GM21367 (cell line): Measurements from ENCODE around the gene SLC22A4.

Experiments
- ATAC-seq: cut with Tn5 transposase; IDR thresholded peaks from one replicate; pipeline ENCODE4 v1.9.1; 2021; ENCODE audit not compliant: unreplicated experiment

SLC22A4 gene

DNA sequence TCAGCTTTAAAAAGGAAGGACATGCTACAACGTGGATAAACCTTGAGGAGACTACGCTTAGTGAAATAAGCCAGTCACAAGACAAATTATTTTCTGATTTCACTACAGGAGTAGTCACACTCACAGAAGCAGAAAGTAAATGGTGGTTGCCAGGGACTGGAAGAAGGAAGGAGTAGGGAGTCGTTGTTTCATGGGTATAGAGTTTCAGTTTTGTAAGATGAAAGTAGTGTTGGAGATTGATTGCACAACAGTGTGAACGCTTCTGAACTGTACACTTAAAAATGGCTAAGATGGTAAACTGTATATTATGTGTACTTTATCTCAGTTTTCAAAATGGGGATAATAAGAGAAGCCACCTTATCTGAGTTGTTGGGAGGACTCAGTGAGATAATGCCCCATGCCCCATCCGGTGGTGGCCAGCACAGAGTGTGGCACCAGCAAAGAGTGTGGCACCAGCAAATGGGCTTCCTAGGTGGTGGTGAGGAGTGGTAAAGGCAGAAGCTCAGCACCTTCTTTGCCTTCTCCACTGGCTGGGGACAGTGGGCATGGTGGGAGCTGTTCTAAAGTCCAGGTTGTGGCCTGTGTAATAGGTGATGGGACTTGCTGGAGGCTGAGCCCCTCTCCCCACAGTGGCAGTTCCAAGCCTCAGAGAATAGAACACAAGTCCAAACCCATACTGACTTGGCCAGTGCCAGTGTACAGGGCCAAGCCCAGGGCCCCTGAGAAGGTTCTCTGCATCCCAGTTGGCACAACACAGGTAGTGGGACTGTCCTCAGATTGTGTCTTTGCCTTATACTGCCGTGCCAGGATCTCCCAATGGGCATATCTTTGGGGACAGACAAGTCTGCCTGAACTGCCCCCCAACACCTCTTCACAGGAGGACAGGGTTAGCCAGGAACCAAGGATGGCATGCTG, 4.4 kb downstream of the SLC22A4 start:
- ATAC-seq, result no peak

GRCh38 chr5:132299917-132300316, 5.7 kb downstream of the SLC22A4 start:
- no peak for ATAC-seq

DNA sequence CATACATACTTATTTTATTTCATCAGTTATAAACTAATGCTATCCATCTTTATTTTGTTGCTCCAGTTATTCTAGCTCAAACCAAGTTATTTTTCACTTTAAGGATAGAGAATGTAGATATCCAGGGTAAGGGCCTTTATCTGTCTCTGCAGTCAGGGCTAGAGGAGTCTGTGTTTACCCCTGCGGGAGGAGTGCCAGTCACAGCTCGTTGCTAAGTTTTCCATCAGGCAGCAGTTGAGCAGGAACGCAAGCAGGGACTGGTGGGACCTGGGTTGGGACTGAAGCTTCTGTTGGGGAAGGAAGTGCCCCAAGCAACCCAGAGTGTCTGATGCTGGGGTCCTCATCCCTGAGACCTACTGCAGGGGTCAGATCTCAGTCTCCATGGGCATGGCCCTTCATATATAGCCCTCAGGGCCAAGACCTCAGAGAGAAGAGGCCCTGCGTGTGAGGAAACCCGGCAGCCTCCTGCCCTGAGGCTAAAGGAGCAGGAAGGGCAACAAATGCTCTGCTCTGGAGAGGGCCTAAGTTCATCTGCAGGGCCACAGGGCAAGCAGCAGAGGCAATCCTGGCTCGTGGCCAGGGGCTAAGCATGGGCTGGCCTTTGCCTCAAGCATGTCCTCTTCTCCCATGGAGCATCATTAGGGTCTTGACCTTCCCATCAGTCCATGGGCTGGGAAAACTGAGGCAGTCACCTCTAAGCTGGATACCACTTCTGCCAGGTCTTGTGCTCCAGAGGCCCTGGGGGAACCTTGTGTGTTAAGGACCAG, 6.6 kb downstream of the SLC22A4 start:
- ATAC-seq, result no peak

- ATAC-seq, result no peak
These were observed 7.4 kb downstream of the SLC22A4 start for GRCh38 chr5:132301344-132302271.

DNA sequence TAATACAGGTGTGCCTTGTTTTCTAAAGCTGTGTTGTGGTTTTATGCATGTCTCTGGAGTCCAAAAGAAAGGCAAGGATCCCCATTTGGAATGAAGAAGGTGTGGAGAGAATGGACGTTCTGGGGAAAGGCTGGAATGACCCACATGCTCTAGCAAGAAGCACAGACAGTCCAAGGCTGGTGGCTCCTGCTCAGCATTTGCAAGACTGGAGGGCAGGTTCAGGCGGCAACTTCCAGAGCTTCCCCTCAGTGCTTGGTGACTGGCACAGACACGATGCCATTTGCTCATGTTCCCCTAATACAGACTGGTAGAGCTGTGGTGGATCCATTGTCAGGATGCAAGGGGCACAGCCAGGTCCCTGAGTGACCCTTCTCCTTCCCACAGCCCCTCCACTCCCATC, 8.2 kb downstream of the SLC22A4 start:
- no peak for ATAC-seq

GRCh38 chr5:132303589-132303988, 9.4 kb downstream of the SLC22A4 start:
- no peak for ATAC-seq

- ATAC-seq, result no peak
These were observed 11.2 kb downstream of the SLC22A4 start for GRCh38 chr5:132305420-132305819.

GRCh38 chr5:132308701-132309100, 14.5 kb downstream of the SLC22A4 start:
- no peak for ATAC-seq

DNA sequence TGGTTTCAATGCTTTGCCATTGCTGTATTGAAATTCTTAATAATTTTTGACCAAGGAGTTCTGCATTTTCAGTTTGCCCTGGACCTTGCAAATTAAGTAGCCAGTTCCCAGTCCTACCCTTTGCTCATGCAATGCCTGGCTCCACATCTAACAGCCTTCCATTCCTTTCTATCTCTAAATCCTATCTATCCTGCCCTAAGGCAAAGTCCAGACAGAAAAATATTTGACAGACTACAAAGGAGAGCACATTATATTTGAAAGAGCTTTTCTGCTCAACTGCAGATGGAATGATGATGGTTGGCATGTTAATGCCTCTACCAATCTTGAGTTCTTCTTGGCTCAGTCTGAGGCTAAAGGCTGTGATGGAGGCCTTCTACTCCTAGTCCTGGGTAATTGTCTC, 15.5 kb downstream of the SLC22A4 start:
- no peak for ATAC-seq

DNA sequence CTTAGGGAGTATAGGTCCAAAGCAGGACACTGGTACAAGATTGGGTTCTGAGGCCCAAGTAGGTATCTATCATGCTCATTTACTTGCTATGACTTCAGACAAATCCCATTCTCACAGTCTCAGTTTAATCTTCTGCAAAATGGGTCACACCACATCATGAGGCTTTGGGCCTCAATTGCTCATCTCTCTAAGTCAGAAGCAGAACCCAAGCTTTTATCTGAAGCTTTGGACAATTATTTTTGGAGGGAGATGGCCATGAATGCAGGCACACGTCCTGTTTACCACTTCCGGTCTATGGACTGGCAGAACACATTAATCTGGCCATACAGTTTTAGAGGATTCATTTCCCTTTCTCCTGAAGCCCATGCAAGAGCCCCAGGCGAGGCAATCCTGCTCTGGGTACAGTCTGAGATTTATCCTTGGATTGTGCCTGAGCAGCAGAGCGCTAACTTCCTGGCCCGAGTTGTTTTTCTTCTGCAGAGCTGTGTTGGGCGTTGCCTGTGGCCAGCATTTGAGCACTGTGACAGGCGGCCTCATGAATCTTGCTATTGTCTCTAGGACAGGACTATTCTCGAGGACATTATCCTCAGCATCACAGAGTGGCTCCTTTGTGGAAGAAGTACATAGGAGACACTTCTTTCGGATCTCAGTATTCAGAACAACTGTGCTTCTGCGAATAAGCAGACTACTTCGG, 16.1 kb downstream of the SLC22A4 start:
- no peak for ATAC-seq

- ATAC-seq, result no peak
These were observed 19.2 kb downstream of the SLC22A4 start for GRCh38 chr5:132313366-132313765.

DNA sequence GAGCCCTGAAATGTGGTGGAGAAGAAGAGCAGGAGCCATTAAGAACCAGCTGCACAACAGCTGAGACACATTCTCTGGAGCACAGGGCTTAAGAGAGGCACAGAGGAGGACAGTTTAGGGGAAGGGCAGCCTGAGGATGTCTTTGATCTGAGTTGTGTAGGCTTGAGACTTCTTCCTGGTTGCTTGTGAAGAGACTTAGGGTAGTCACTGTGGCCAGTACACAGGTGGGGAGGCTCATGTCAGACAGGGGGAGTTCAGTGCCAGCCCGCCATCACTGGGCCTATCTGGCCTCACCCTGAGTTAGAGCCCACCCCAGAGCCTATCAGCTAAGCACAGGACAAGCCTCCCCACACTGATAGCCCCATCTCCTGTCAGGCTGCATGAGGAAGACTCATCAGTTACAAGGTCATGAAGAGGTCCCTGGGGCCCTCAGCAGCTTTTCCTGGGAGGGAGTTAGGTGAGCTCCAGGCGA, 19.8 kb downstream of the SLC22A4 start:
- ATAC-seq, result no peak

GRCh38 chr5:132315529-132316067, 21.4 kb downstream of the SLC22A4 start:
- no peak for ATAC-seq

- ATAC-seq, result no peak
These were observed 25.8 kb downstream of the SLC22A4 start for GRCh38 chr5:132319975-132320374.

GRCh38 chr5:132321109-132321721, 27.0 kb downstream of the SLC22A4 start:
- ATAC-seq, result no peak

DNA sequence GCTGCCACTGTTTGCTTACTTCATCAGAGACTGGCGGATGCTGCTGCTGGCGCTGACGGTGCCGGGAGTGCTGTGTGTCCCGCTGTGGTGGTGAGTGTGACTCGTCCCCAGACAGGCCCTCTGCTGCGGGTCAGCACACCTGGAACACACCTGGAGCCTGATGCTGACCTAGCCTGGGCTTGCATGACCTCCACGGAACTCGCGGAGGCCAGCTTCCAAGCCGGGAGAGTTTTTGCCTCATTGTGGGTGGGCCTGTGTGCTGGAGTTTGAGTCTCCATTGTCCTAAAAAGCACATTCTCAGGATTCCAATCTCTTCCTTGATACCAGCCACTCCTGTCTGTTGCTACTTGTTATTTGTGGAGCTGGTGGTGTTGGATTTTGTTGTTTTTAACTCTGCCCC, 28.1 kb downstream of the SLC22A4 start:
- no peak for ATAC-seq

DNA sequence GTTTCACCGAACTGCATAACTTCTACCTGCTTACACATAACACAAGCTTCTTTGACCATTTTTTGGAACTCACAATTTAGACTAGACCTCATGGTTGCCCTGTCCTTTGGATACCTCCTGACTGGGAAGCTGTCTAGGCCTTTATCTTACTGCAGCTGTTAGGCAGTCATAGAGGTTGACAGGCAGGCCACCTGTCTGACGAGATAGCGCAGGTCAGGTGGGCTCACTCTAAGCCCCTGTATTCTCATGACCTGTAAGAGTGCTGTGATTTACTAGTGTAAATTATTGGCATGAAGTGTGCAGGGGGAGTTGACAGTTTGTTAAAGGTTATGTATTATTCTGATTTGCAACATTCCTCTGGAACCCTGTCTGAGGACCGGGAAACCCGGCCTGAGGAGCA, 29.0 kb downstream of the SLC22A4 start:
- no peak for ATAC-seq

- no peak for ATAC-seq
These were observed 31.5 kb downstream of the SLC22A4 start for GRCh38 chr5:132325691-132326090.

DNA sequence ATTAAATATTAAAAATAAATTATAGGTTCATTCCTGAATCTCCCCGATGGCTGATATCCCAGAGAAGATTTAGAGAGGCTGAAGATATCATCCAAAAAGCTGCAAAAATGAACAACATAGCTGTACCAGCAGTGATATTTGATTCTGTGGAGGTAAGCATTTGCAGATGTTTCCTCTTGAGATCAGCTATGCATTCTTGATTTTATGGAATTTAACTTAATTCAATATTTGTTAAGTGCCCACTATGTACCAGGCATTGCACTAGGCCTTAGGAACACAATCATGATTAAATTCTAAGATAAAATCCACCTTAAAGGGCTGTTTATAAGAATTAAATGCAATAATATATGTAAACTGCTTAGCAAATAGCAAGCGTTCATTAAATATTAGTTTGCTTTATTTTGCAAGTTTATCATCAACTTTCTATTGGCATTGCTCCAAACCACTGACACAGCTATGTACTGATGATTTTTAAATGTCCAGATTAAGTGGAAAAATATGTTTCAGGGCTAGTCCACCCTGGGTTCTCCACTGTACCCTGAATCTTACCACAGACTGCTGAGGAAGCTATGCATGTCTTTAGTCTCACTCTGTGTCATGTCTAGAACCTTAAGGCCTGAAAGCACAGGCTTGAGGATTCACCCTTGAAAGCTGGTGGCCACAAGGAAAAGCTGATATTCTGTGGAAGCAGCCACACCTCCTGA, 33.2 kb downstream of the SLC22A4 start:
- no peak for ATAC-seq
